B cell (primary cell): ENCODE measurements around the gene TMEM203. TPM values are rescaled to one million over a fixed set of nuclear protein-coding genes. Genes with fewer than 3 reads are reported as not detected.

Experiments
- ATAC-seq: fragments of 200-7000 bp; cut with Tn5 transposase; one replicate; pipeline ENCODE4 v1.10.0; 2021; ENCODE audit warnings: low read depth, mild to moderate bottlenecking, moderate number of reproducible peaks, moderate library complexity
- CTCF ChIA-PET: fragments of 350-600 bp; sonication (Branson Sonifier 250); formaldehyde crosslinking; loops from one replicate; lab custom pipeline; 2021; ENCODE audit warnings: antibody characterized with exemption, inconsistent platforms; lab: Charles Lee
- POLR2A ChIA-PET: fragments of 350-600 bp; sonication (Branson Sonifier 250); formaldehyde crosslinking; loops from one replicate; lab custom pipeline; 2021; ENCODE audit warnings: antibody characterized with exemption; lab: Charles Lee
- DNase-seq: peaks from one replicate; pipeline ENCODE4 v3.0.0; 2013
- H2AFZ ChIP-seq: 2 replicates; pipeline ENCODE4 v1.6.1; 2012; ENCODE audit warnings: mild to moderate bottlenecking, low read depth, low read length; ENCODE audit not compliant: insufficient read depth, poor library complexity, severe bottlenecking
- H3K27ac ChIP-seq, 2 donors: 1 replicate in 1 of 2; 2 replicates in 1 of 2; pipeline ENCODE4 v1.5.1; 2012 to 2013; ENCODE audit warnings: low read length in 2 of 2, mild to moderate bottlenecking in 2 of 2, moderate library complexity in 1 of 2
- H3K27me3 ChIP-seq, 4 experiments: fragments of 200-600 bp in 1 of 4; sonication (generic) in 1 of 4; replicated peaks in 1 of 4; 1 replicate in 2 of 4; 2 replicates in 2 of 4; pipeline versions ENCODE4 v1.6.1 to v1.7.0; 2013 to 2016; ENCODE audit warnings: low read length in 3 of 4, mild to moderate bottlenecking in 2 of 4, mixed read lengths in 1 of 4, moderate library complexity in 1 of 4; ENCODE audit not compliant: insufficient read depth in 4 of 4, control insufficient read depth in 3 of 4; ENCODE audit errors: control extremely low read depth in 1 of 4
- H3K36me3 ChIP-seq, 2 experiments: replicated peaks in 1 of 2; 1 replicate in 1 of 2; 2 replicates in 1 of 2; pipeline versions ENCODE4 v1.6.1 to v1.7.1; 2013; ENCODE audit warnings: low read length in 1 of 2; ENCODE audit not compliant: insufficient read depth in 2 of 2, control insufficient read depth in 1 of 2; ENCODE audit errors: control extremely low read depth in 1 of 2, extremely low read depth in 1 of 2
- H3K4me1 ChIP-seq, 2 donors: fragments of 200-600 bp in 1 of 2; sonication (generic) in 1 of 2; 1 replicate in 1 of 2; 2 replicates in 1 of 2; pipeline versions ENCODE4 v1.5.1 to v1.6.1; 2013 to 2017; ENCODE audit warnings: low read length in 2 of 2; ENCODE audit not compliant: control insufficient read depth in 2 of 2, insufficient read depth in 2 of 2
- H3K4me2 ChIP-seq: replicated peaks from 2 replicates; pipeline ENCODE3; 2012; ENCODE audit warnings: mild to moderate bottlenecking, low read depth, low read length; ENCODE audit not compliant: poor library complexity, severe bottlenecking
- H3K4me3 ChIP-seq, 5 experiments: fragments of 200-600 bp in 1 of 5; sonication (generic) in 1 of 5; 1 replicate in 3 of 5; 2 replicates in 2 of 5; pipeline versions ENCODE4 v1.5.1 to v1.7.0; 2011 to 2016; ENCODE audit warnings: low read length in 4 of 5, mild to moderate bottlenecking in 4 of 5, low read depth in 2 of 5, control low read depth in 1 of 5, moderate library complexity in 1 of 5; ENCODE audit not compliant: insufficient read depth in 1 of 5; ENCODE audit errors: control extremely low read depth in 1 of 5, extremely low read depth in 1 of 5
- H3K79me2 ChIP-seq: fragments of 200-600 bp; sonication (generic); one replicate; pipeline ENCODE4 v1.6.0; 2016; ENCODE audit warnings: low read length; ENCODE audit not compliant: control insufficient read depth, insufficient read depth
- H3K9ac ChIP-seq: fragments of 200-600 bp; sonication (generic); 2 replicates; pipeline ENCODE4 v1.6.1; 2017; ENCODE audit warnings: mild to moderate bottlenecking, low read length, moderate library complexity
- H3K9me3 ChIP-seq, 3 donors: one replicate each; pipeline versions ENCODE4 v1.6.1 to v1.7.1; 2013; ENCODE audit warnings: low read length in 2 of 3; ENCODE audit not compliant: control insufficient read depth in 2 of 3, insufficient read depth in 1 of 3; ENCODE audit errors: control extremely low read depth in 1 of 3
- H4K20me1 ChIP-seq: 2 replicates; pipeline ENCODE4 v1.6.0; 2012; ENCODE audit warnings: mild to moderate bottlenecking, low read length; ENCODE audit not compliant: insufficient read depth, control insufficient read depth, poor library complexity, severe bottlenecking
- H3K27ac Mint-ChIP-seq: one replicate; pipeline ENCODE4 v1.8.0; 2021; ENCODE audit warnings: mixed read lengths
- H3K27me3 Mint-ChIP-seq: one replicate; pipeline ENCODE4 v1.8.0; 2021; ENCODE audit warnings: mixed read lengths
- H3K4me1 Mint-ChIP-seq: one replicate; pipeline ENCODE4 v1.8.0; 2021; ENCODE audit warnings: mixed read lengths
- H3K4me3 Mint-ChIP-seq: one replicate; pipeline ENCODE4 v1.8.0; 2021; ENCODE audit warnings: mixed read lengths
- H3K9me3 Mint-ChIP-seq: one replicate; pipeline ENCODE4 v1.8.0; 2022; ENCODE audit warnings: mixed read lengths; ENCODE audit not compliant: insufficient read depth
- CTCF ChIP-seq: fragments of 200-600 bp; IDR thresholded peaks from one replicate; pipeline ENCODE4 v1.8.0; 2022; ENCODE audit warnings: antibody characterized with exemption, mild to moderate bottlenecking
- EZH2 ChIP-seq: IDR thresholded peaks from 2 replicates; pipeline ENCODE4 v1.6.1; 2012; ENCODE audit warnings: borderline replicate concordance, low read depth, mild to moderate bottlenecking, moderate library complexity, low read length; ENCODE audit not compliant: insufficient read depth, poor library complexity, severe bottlenecking
- WGBS: methylation state at CpG from one replicate; pipeline ENCODE4 v1.1.5; 2013; ENCODE audit warnings: missing lambda C conversion rate; ENCODE audit not compliant: insufficient coverage; 5-methylcytosine and 5-hydroxymethylcytosine counted together
- intact Hi-C: fragments of 100-400 bp; cut with micrococcal nuclease; formaldehyde crosslinking; loops from one replicate; pipeline ENCODE4 v1.10.0; 2022
- polyA plus RNA-seq: library from polyadenylated mRNA; depleted of rRNA; stranded (reverse); fragments of >200 nt; gene quantifications from 2 replicates; pipeline ENCODE4 v1.2.3, GENCODE V29; 2012
- total RNA-seq, 2 donors: library from RNA; stranded (reverse); fragments of 120-200 nt in 1 of 2; gene quantifications; 1 replicate in 1 of 2; 2 replicates in 1 of 2; pipeline versions ENCODE4 v1.2.3 to v1.2.4, GENCODE V29; 2013 to 2022

Gene TMEM203
- total and polyA plus RNA-seq, 2 donors (not counting 1 experiment from before 2014, with no cell fraction given) = 20.6 to 35.7 TPM

- Histone ChIP-seq H3K4me2 (no peak overlapping the region), H3K79me2 (no peaks in the 10 kb centered on the region), H3K9ac (no peak overlapping the region), H2AFZ (no peak overlapping the region), H3K4me3 (no peak overlapping the region), H3K9me3 (peaks cover 0 to 25% (median 0%) of the 10 kb centered on the region in 3 donors), H3K36me3 (no peaks in the 10 kb centered on the region), H3K4me1 (peaks cover 12 to 41% of the 10 kb centered on the region in 2 donors), H4K20me1 (no peaks in the 10 kb centered on the region), H3K27ac (no peak overlapping the region), H3K27me3 (peaks cover 0 to 81% (median 39%) of the 10 kb centered on the region in 4 experiments)
- DNase-seq (no peak), ATAC-seq (no peak)
- H3K4me1 Mint-ChIP-seq = peaks cover 12% of the 10 kb centered on the region
- POLR2A ChIA-PET = no interaction called here
- H3K27me3 Mint-ChIP-seq = peaks cover 30% of the 10 kb centered on the region
- H3K9me3 Mint-ChIP-seq = no peaks in the 10 kb centered on the region
- WGBS = 69% methylated on average over 22 of the region's 22 CpGs
- H3K4me3 Mint-ChIP-seq = peak overlapping the region; percentile 41
- no peak overlapping the region for H3K27ac Mint-ChIP-seq
- CTCF ChIA-PET = no interaction called here
- intact Hi-C loops = no loop called here
- no peak for TF ChIP-seq CTCF
- no peak for TF ChIP-seq EZH2
Measured at GRCh38 chr9:137166380-137167229, 38.8 kb downstream of the TMEM203 start.

GRCh38 chr9:137165250-137165836 is 40.1 kb downstream of the TMEM203 start:
- Mint-ChIP-seq H3K27me3 (peaks cover 30% of the 10 kb centered on the region), H3K27ac (no peak overlapping the region), H3K4me1 (peaks cover 12% of the 10 kb centered on the region), H3K9me3 (no peaks in the 10 kb centered on the region), H3K4me3 (no peak overlapping the region)
- ChIA-PET POLR2A (no interaction called here), CTCF (no interaction called here)
- Histone ChIP-seq H3K4me3 (no peak overlapping the region), H3K4me1 (peaks cover 12 to 46% of the 10 kb centered on the region in 2 donors), H3K9me3 (peaks cover 0 to 19% (median 0%) of the 10 kb centered on the region in 3 donors), H2AFZ (no peak overlapping the region), H3K79me2 (no peaks in the 10 kb centered on the region), H3K27me3 (peaks cover 0 to 74% (median 31%) of the 10 kb centered on the region in 4 experiments), H4K20me1 (no peaks in the 10 kb centered on the region), H3K9ac (no peak overlapping the region), H3K27ac (no peak overlapping the region), H3K4me2 (no peak overlapping the region), H3K36me3 (no peaks in the 10 kb centered on the region)
- WGBS = 93% methylated on average over 32 of the region's 32 CpGs
- intact Hi-C loops = no loop called here
- TF ChIP-seq EZH2 (no peak), CTCF (no peak)
- no peak for ATAC-seq
- DNase-seq = no peak
